Endothelial cell of umbilical vein (primary cell): ENCODE data around the gene LDLRAD4. TPM values are rescaled to one million over a fixed set of nuclear protein-coding genes. Genes with fewer than 3 reads are reported as not detected.

ENCODE experiments used
- BruUV-seq: library from RNA; stranded (reverse); fragments of 400-500 nt; replicated peaks from 2 replicates; lab custom pipeline; 2021; lab: Mats Ljungman, UMichigan
- CTCF ChIA-PET: fragments of 300-600, 350-600 bp; sonication (Branson Sonifier 250); formaldehyde crosslinking; loops from one replicate; lab custom pipeline; 2021; ENCODE audit warnings: antibody characterized with exemption, inconsistent platforms; lab: Charles Lee
- POLR2A ChIA-PET: fragments of 300-600, 350-600 bp; sonication (Branson Sonifier 250); formaldehyde crosslinking; loops from one replicate; lab custom pipeline; 2021; ENCODE audit warnings: antibody characterized with exemption, inconsistent platforms; lab: Charles Lee
- DNase-seq: peaks from one replicate; pipeline ENCODE4 v3.0.0-alpha.2; 2011; ENCODE audit warnings: low read depth, low spot score
- FAIRE-seq: peaks from 2 replicates; lab custom pipeline; 2011; peaks lifted over from hg19 to GRCh38; lab: Jason Lieb, UNC
- H2AFZ ChIP-seq: 2 replicates; pipeline ENCODE4 v1.6.0; 2012; ENCODE audit warnings: low read depth, low read length, control low read depth, inconsistent platforms
- H3K27ac ChIP-seq: 2 replicates; pipeline ENCODE4 v1.5.1; 2011; ENCODE audit warnings: low read depth, mild to moderate bottlenecking, control low read depth, low read length, moderate library complexity; ENCODE audit not compliant: insufficient read depth
- H3K27me3 ChIP-seq, 2 experiments: 2 replicates each; pipeline versions ENCODE4 v1.6.0 to v1.6.1; 2011; ENCODE audit warnings: low read length in 2 of 2, mixed read lengths in 1 of 2; ENCODE audit not compliant: control insufficient read depth in 2 of 2, insufficient read depth in 2 of 2
- H3K36me3 ChIP-seq, 2 experiments: 2 replicates in 1 of 2; 3 replicates in 1 of 2; pipeline ENCODE4 v1.5.1; 2011; ENCODE audit warnings: low read length in 2 of 2, mild to moderate bottlenecking in 1 of 2, moderate library complexity in 1 of 2; ENCODE audit not compliant: control insufficient read depth in 2 of 2, insufficient read depth in 2 of 2; ENCODE audit errors: extremely low read depth in 1 of 2
- H3K4me1 ChIP-seq: 3 replicates; pipeline ENCODE4 v1.5.1; 2011; ENCODE audit warnings: mild to moderate bottlenecking, low read length; ENCODE audit not compliant: control insufficient read depth, insufficient read depth; ENCODE audit errors: extremely low read depth
- H3K4me2 ChIP-seq: 2 replicates; pipeline ENCODE4 v1.6.1; 2011; ENCODE audit warnings: low read length, control low read depth, mixed read lengths; ENCODE audit not compliant: insufficient read depth
- H3K4me3 ChIP-seq, 3 experiments: fragments of 200-600 bp in 1 of 3; sonication (generic), shearing (Covaris generic) in 1 of 3; replicated peaks in 1 of 3; 2 replicates each; pipeline ENCODE4 v1.5.1; 2011 to 2016; ENCODE audit warnings: control low read depth in 3 of 3, low read length in 3 of 3, mild to moderate bottlenecking in 2 of 3, inconsistent platforms in 1 of 3, low read depth in 1 of 3, moderate library complexity in 1 of 3; ENCODE audit not compliant: insufficient read depth in 1 of 3
- H3K79me2 ChIP-seq: 2 replicates; pipeline ENCODE4 v1.6.0; 2012; ENCODE audit warnings: low read length, inconsistent platforms; ENCODE audit not compliant: control insufficient read depth, insufficient read depth
- H3K9ac ChIP-seq: replicated peaks from 2 replicates; pipeline ENCODE3; 2011; ENCODE audit warnings: low read length, control low read depth; ENCODE audit not compliant: insufficient read depth; ENCODE audit errors: extremely low read depth
- H3K9me1 ChIP-seq: replicated peaks from 3 replicates; pipeline ENCODE4 v1.6.0; 2011; ENCODE audit warnings: mild to moderate bottlenecking, low read length; ENCODE audit not compliant: control insufficient read depth, insufficient read depth; ENCODE audit errors: extremely low read depth
- H3K9me3 ChIP-seq: replicated peaks from 2 replicates; pipeline ENCODE4 v1.5.1; 2012; ENCODE audit warnings: low read length, inconsistent platforms; ENCODE audit not compliant: control insufficient read depth, insufficient read depth
- H4K20me1 ChIP-seq: replicated peaks from 2 replicates; pipeline ENCODE3; 2011; ENCODE audit warnings: mild to moderate bottlenecking, low read length; ENCODE audit not compliant: control insufficient read depth, insufficient read depth; ENCODE audit errors: extremely low read depth
- EZH2 ChIP-seq: IDR thresholded peaks from 2 replicates; pipeline ENCODE4 v1.6.1; 2012; ENCODE audit warnings: borderline replicate concordance, low read depth, mild to moderate bottlenecking, moderate library complexity, low read length, inconsistent platforms; ENCODE audit not compliant: severe bottlenecking
- FOS ChIP-seq: IDR thresholded peaks from 2 replicates; pipeline ENCODE4 v1.6.1; 2011; ENCODE audit warnings: mild to moderate bottlenecking, low read length, moderate library complexity, borderline replicate concordance; ENCODE audit not compliant: insufficient read depth
- GATA2 ChIP-seq: IDR thresholded peaks from 2 replicates; pipeline ENCODE4 v1.7.0; 2011; ENCODE audit warnings: low read depth, mild to moderate bottlenecking, moderate library complexity, mixed read lengths, low read length; ENCODE audit not compliant: insufficient read length, insufficient read depth
- JUN ChIP-seq: IDR thresholded peaks from 2 replicates; pipeline ENCODE4 v1.6.1; 2011; ENCODE audit warnings: borderline replicate concordance, low read depth; ENCODE audit not compliant: insufficient read length, insufficient read depth
- MYC ChIP-seq: IDR thresholded peaks from one replicate; pipeline ENCODE4 v1.6.1; 2011; ENCODE audit warnings: mild to moderate bottlenecking, low read depth, low read length
- POLR2A ChIP-seq: IDR thresholded peaks from 2 replicates; pipeline ENCODE4 v1.6.1; 2012; ENCODE audit warnings: low read depth, mild to moderate bottlenecking, control low read depth, low read length
- POLR2AphosphoS5 ChIP-seq: IDR thresholded peaks from 2 replicates; pipeline ENCODE4 v1.6.1; 2012; ENCODE audit warnings: low read depth, mild to moderate bottlenecking, control low read depth, low read length, moderate library complexity; ENCODE audit not compliant: insufficient read depth
- dilution Hi-C: fragments of 300-500 bp; cut with MboI; formaldehyde crosslinking; loops from one replicate; pipeline ENCODE4 v1.15.0; 2019; ENCODE audit warnings: low sequenced_read_pairs; ENCODE audit not compliant: extremely low pct_ligation_motif_present
- intact Hi-C: fragments of 100-400 bp; cut with micrococcal nuclease; formaldehyde crosslinking; loops from one replicate; pipeline ENCODE4 v1.10.0; 2022
- polyA plus RNA-seq, 4 experiments: library from polyadenylated mRNA; depleted of rRNA in 3 of 4; stranded (reverse) in 3 of 4; unstranded in 1 of 4; fragments of >200 nt; gene quantifications; 2 replicates each; pipeline versions ENCODE4 v1.2.1 to v1.2.3, GENCODE V29; 2011 to 2012; ENCODE audit warnings: missing spikeins in 1 of 4
- total RNA-seq: library from RNA; stranded (reverse); gene quantifications from 2 replicates; pipeline ENCODE4 v1.2.3, GENCODE V29; 2021
- TF ChIP-seq, protein P1 (sequence below), 2 donors: IDR thresholded peaks; 1 replicate in 1 of 2; 2 replicates in 1 of 2; pipeline ENCODE4 v1.5.1; 2011; ENCODE audit warnings: low read length in 2 of 2, mild to moderate bottlenecking in 2 of 2, moderate library complexity in 2 of 2, control low read depth in 1 of 2, inconsistent platforms in 1 of 2, low read depth in 1 of 2; ENCODE audit not compliant: insufficient read depth in 1 of 2; ENCODE audit errors: extremely low read depth in 1 of 2
- TF ChIP-seq, protein P2 (sequence below): IDR thresholded peaks from 2 replicates; pipeline ENCODE4 v1.6.1; 2011; ENCODE audit not compliant: insufficient read depth, insufficient read length

Gene LDLRAD4
- total and polyA plus RNA-seq, 2 donors (not counting 3 experiments of a cell fraction or from before 2014, with no cell fraction given), result 5.2 to 6.5 TPM

GRCh38 chr18:13485604-13486003 is 267.0 kb downstream of the LDLRAD4 start:
- BruUV-seq, result no TSS peak
- Histone ChIP-seq H3K4me2 (no peak overlapping the region), H2AFZ (no peak overlapping the region), H3K4me3 (no peak overlapping the region), H3K9ac (no peak overlapping the region), H3K27ac (no peak overlapping the region), H3K9me3 (no peaks in the 10 kb centered on the region), H3K27me3 (no peaks in the 10 kb centered on the region), H3K36me3 (no peaks in the 10 kb centered on the region), H3K9me1 (no peaks in the 10 kb centered on the region), H3K4me1 (no peaks in the 10 kb centered on the region), H4K20me1 (no peaks in the 10 kb centered on the region), H3K79me2 (no peaks in the 10 kb centered on the region)
- intact Hi-C loops (no loop called here), dilution Hi-C loops (no loop called here)
- ChIA-PET CTCF (interaction anchor here (0.7 to 1.8 kb wide), 3 partner anchors 16 to 54 kb away, joined by 3 to 6 read pairs (median 3); no protein-coding TSS in a partner anchor), POLR2A (no interaction called here)
- no peak for TF ChIP-seq POLR2A
- TF ChIP-seq, protein P1, sequence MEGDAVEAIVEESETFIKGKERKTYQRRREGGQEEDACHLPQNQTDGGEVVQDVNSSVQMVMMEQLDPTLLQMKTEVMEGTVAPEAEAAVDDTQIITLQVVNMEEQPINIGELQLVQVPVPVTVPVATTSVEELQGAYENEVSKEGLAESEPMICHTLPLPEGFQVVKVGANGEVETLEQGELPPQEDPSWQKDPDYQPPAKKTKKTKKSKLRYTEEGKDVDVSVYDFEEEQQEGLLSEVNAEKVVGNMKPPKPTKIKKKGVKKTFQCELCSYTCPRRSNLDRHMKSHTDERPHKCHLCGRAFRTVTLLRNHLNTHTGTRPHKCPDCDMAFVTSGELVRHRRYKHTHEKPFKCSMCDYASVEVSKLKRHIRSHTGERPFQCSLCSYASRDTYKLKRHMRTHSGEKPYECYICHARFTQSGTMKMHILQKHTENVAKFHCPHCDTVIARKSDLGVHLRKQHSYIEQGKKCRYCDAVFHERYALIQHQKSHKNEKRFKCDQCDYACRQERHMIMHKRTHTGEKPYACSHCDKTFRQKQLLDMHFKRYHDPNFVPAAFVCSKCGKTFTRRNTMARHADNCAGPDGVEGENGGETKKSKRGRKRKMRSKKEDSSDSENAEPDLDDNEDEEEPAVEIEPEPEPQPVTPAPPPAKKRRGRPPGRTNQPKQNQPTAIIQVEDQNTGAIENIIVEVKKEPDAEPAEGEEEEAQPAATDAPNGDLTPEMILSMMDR (IDR thresholded peaks at IDR 0.05; ENCODE audit: extremely low read depth in 1 of 2, insufficient read depth in 1 of 2, low read depth in 1 of 2, low read length in 2 of 2), result no peak
- no peak for TF ChIP-seq JUN
- TF ChIP-seq GATA2, result no peak
- no peak for TF ChIP-seq EZH2
- no peak for TF ChIP-seq POLR2AphosphoS5
- TF ChIP-seq MYC, result no peak
- TF ChIP-seq, protein P2, sequence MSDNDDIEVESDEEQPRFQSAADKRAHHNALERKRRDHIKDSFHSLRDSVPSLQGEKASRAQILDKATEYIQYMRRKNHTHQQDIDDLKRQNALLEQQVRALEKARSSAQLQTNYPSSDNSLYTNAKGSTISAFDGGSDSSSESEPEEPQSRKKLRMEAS, result no peak
- TF ChIP-seq FOS, result no peak
- DNase-seq (no peak), FAIRE-seq (no peak)
